Activated CD4-positive, alpha-beta T cell treated with anti-CD3 and anti-CD28 coated beads for 36 hours (primary cell): ENCODE results near the gene PARN. TPM values are rescaled to one million over a fixed set of nuclear protein-coding genes. Genes with fewer than 3 reads are reported as not detected.
"Not testable (repeated sequence)": the region's sequence is repeated elsewhere in the genome, so short reads cannot be mapped to it uniquely, and the experiment has no call there.

Source experiments
- ATAC-seq: fragments of 200-7000 bp; cut with Tn5 transposase; one replicate; pipeline ENCODE4 v1.10.0; 2021; ENCODE audit warnings: mild to moderate bottlenecking, moderate library complexity
- CTCF ChIA-PET: fragments of 350-600 bp; sonication (Branson Sonifier 250); formaldehyde crosslinking; loops from one replicate; lab custom pipeline; 2021; ENCODE audit warnings: antibody characterized with exemption; lab: Charles Lee
- POLR2A ChIA-PET: fragments of 350-600 bp; sonication (Branson Sonifier 250); formaldehyde crosslinking; loops from one replicate; lab custom pipeline; 2021; ENCODE audit warnings: antibody characterized with exemption, inconsistent platforms; lab: Charles Lee
- DNase-seq: peaks from one replicate; pipeline ENCODE4 v3.0.0-alpha.2; 2020
- H3K27ac Mint-ChIP-seq: one replicate; pipeline ENCODE4 v1.8.0; 2021; ENCODE audit warnings: mixed read lengths
- H3K27me3 Mint-ChIP-seq: one replicate; pipeline ENCODE4 v1.8.0; 2021; ENCODE audit warnings: mixed read lengths
- H3K36me3 Mint-ChIP-seq: one replicate; pipeline ENCODE4 v1.8.0; 2021; ENCODE audit warnings: low read depth, mixed read lengths
- H3K4me1 Mint-ChIP-seq: one replicate; pipeline ENCODE4 v1.8.0; 2021; ENCODE audit warnings: mixed read lengths
- H3K4me3 Mint-ChIP-seq: one replicate; pipeline ENCODE4 v1.8.0; 2021; ENCODE audit warnings: mild to moderate bottlenecking, moderate library complexity, mixed read lengths
- H3K9me3 Mint-ChIP-seq: one replicate; pipeline ENCODE4 v1.8.0; 2021; ENCODE audit warnings: low read depth, mixed read lengths
- intact Hi-C, 2 experiments: fragments of 100-400 bp; cut with DNase I in 1 of 2; cut with micrococcal nuclease in 1 of 2; formaldehyde crosslinking; loops; one replicate each; pipeline versions ENCODE4 v1.14.2 to v1.15.1; 2022 to 2024; cut with DNase I, micrococcal nuclease
- total RNA-seq, 2 experiments: library from RNA; stranded (reverse); gene quantifications; one replicate each; pipeline ENCODE4 v1.2.3, GENCODE V29; 2021

The PARN gene
- total RNA-seq, 2 experiments from 2014 or later = 46.4 to 64.1 TPM

DNA sequence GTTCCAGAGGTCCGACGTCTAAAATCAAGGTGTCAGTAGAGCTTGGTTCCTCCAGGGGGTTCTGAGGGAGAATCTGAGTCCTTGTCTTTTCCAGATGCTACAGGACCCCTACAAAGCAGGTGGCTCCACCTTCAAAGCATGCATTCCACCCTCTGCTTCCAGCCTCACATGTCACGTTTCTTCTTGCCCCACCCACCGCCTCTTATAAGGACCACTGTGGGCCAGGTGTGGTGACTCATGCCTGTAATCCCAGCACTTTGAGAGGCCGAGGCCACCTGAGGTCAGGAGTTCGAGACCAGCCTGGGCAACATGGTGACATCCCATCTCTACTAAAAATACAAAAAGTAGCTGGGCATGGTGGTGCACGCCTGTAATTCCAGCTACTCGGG is 227.1 kb downstream of the PARN start:
- intact Hi-C loops, H3K4me3 Mint-ChIP-seq, ATAC-seq, H3K36me3 Mint-ChIP-seq, H3K27me3 Mint-ChIP-seq, H3K27ac Mint-ChIP-seq, POLR2A ChIA-PET, CTCF ChIA-PET, H3K9me3 Mint-ChIP-seq, H3K4me1 Mint-ChIP-seq, DNase-seq: not testable (repeated sequence)

GRCh38 chr16:14402114-14403000 is 227.7 kb downstream of the PARN start:
- H3K36me3 Mint-ChIP-seq, CTCF ChIA-PET, ATAC-seq, H3K9me3 Mint-ChIP-seq, H3K27ac Mint-ChIP-seq, H3K4me3 Mint-ChIP-seq, POLR2A ChIA-PET, H3K4me1 Mint-ChIP-seq, intact Hi-C loops, H3K27me3 Mint-ChIP-seq, DNase-seq: not testable (repeated sequence)

GRCh38 chr16:14401711-14402061 is 228.4 kb downstream of the PARN start:
- H3K27me3 Mint-ChIP-seq, H3K27ac Mint-ChIP-seq, H3K4me1 Mint-ChIP-seq, DNase-seq, intact Hi-C loops, POLR2A ChIA-PET, H3K9me3 Mint-ChIP-seq, H3K36me3 Mint-ChIP-seq, ATAC-seq, H3K4me3 Mint-ChIP-seq, CTCF ChIA-PET: not testable (repeated sequence)

DNA sequence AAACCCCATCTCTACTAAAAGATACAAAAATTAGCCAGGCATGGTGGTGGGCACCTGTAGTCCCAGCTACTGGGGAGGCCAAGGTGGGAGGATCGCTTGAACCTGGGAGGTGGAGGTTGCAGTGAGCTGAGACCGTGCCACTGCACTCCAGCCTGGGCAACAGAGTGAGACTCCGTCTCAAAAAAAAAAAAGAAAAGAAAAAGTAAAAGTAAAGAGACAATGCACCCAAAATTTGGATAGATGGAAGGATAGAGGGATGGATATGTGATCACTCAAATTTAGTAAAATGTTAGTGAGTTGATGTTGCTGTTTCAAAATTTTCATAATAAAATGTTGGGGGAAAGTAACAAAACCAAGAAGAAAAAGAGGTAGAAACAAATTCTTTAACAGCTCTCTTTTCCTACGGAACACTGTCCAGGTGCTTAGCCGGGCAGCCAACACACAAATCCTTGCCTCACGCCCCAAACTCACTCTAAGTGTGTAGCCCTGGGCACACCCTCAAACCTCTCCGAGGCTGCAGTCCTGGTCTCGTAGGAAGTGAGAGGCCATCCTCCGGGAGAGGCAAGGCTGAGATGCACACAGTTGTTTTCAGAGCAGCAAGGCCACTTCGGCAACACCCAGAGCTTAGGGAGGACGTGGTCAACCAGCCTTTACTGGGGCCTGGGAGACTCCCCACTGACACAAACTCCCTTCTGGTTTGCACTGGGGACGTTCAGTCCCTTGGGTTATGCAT is 228.9 kb downstream of the PARN start:
- ATAC-seq, H3K9me3 Mint-ChIP-seq, H3K27ac Mint-ChIP-seq, POLR2A ChIA-PET, H3K4me1 Mint-ChIP-seq, H3K27me3 Mint-ChIP-seq, DNase-seq, H3K4me3 Mint-ChIP-seq, H3K36me3 Mint-ChIP-seq, CTCF ChIA-PET, intact Hi-C loops: not testable (repeated sequence)

DNA sequence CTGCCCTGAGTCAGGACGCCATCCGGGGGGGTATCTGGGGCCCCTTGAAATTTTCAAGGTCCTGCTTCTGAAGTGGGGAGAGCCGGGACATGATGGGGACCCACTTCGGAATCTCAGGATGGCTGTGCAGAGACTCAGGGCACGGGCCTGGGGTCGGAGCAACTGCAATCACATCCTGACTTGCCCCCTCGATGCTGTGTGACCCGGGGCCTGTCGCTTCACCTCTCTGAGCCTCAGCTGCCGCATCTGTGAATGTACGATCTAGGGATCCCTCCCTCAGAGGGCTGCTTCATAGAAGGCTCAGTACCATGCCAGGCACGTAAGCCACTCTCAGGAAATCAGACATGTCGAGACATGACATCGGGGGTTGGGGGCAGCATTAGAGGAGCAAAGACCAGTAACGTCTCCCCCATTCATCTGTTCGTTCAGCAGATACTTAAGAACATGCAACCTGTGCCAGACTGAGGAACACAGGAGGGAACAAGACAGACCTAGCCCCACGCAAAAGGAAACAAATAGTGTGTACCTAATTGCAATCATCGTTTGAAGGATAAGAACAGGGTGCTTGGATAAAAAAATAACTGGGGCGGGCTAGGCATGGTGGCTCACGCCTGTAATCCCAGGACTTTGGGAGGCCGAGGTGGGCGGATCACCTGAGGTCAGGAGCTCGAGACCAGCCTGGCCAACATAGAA is 229.6 kb downstream of the PARN start:
- no peaks in the 10 kb centered on the region for H3K27me3 Mint-ChIP-seq
- ChIA-PET POLR2A (no interaction called here), CTCF (no interaction called here)
- no peaks in the 10 kb centered on the region for H3K9me3 Mint-ChIP-seq
- no peak overlapping the region for H3K27ac Mint-ChIP-seq
- H3K36me3 Mint-ChIP-seq = no peaks in the 10 kb centered on the region
- DNase-seq = no peak
- no peak for ATAC-seq
- H3K4me1 Mint-ChIP-seq = peaks cover 2% of the 10 kb centered on the region
- intact Hi-C loops = no loop called here
- no peak overlapping the region for H3K4me3 Mint-ChIP-seq

- Mint-ChIP-seq H3K36me3 (no peaks in the 10 kb centered on the region), H3K27ac (no peak overlapping the region), H3K9me3 (no peaks in the 10 kb centered on the region), H3K27me3 (no peaks in the 10 kb centered on the region), H3K4me3 (no peak overlapping the region), H3K4me1 (no peaks in the 10 kb centered on the region)
- intact Hi-C loops = no loop called here
- DNase-seq = no peak
- ATAC-seq = peak; percentile 74
- ChIA-PET CTCF (no interaction called here), POLR2A (no interaction called here)
Observed at GRCh38 chr16:14399378-14400284, 230.4 kb downstream of the PARN start.

GRCh38 chr16:14398014-14398717 is 231.9 kb downstream of the PARN start:
- CTCF ChIA-PET = no interaction called here
- no peaks in the 10 kb centered on the region for H3K36me3 Mint-ChIP-seq

DNA sequence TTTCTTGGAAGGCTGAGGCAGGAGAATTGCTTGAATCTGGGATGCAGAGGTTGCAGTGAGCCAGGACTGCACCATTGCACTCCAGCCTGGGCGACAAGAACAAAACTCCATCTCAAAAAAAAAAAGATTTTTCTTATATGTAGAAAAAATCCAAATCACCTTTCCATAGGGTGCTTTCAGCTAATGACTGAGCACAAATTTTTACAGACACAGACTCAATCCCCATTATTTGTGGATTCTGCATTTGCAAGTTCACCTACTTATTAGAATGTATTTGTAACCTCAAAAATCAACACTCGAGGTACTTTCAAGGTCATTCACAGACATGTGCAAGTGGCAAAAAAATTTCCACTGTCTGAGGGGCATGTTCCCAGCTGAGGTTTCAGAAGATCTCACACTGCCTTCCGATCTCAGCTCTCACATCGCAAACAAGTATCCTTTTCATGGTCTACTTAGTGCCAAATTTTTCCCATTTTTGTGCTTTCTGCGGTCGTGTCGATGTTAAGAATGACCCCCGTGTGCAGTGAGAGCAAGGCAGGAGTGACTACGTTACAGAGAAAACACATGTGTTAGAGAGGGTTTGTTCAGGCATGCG is 234.3 kb downstream of the PARN start:
- H3K27ac Mint-ChIP-seq, POLR2A ChIA-PET, H3K4me1 Mint-ChIP-seq, ATAC-seq, H3K27me3 Mint-ChIP-seq, intact Hi-C loops, DNase-seq, CTCF ChIA-PET, H3K36me3 Mint-ChIP-seq, H3K9me3 Mint-ChIP-seq, H3K4me3 Mint-ChIP-seq: not testable (repeated sequence)

More at GRCh38 chr16:14398014-14398717, 231.9 kb downstream of the PARN start:
- intact Hi-C loops = no loop called here
- H3K4me3 Mint-ChIP-seq = no peak overlapping the region
- POLR2A ChIA-PET = no interaction called here
- no peaks in the 10 kb centered on the region for H3K27me3 Mint-ChIP-seq
- DNase-seq (no peak), ATAC-seq (no peak)
- H3K4me1 Mint-ChIP-seq = no peaks in the 10 kb centered on the region
- no peaks in the 10 kb centered on the region for H3K9me3 Mint-ChIP-seq
- no peak overlapping the region for H3K27ac Mint-ChIP-seq

GRCh38 chr16:14394834-14395233 is 235.2 kb downstream of the PARN start:
- Mint-ChIP-seq H3K4me3 (no peak overlapping the region), H3K36me3 (no peaks in the 10 kb centered on the region), H3K27ac (no peak overlapping the region), H3K4me1 (no peaks in the 10 kb centered on the region), H3K27me3 (no peaks in the 10 kb centered on the region), H3K9me3 (no peaks in the 10 kb centered on the region)
- DNase-seq (no peak), ATAC-seq (no peak)
- intact Hi-C loops = no loop called here
- CTCF ChIA-PET = no interaction called here
- POLR2A ChIA-PET = no interaction called here

GRCh38 chr16:14392960-14393359 is 237.1 kb downstream of the PARN start:
- Mint-ChIP-seq H3K27me3 (no peaks in the 10 kb centered on the region), H3K4me1 (no peaks in the 10 kb centered on the region), H3K36me3 (no peaks in the 10 kb centered on the region), H3K27ac (no peak overlapping the region), H3K4me3 (no peak overlapping the region), H3K9me3 (no peaks in the 10 kb centered on the region)
- intact Hi-C loops = no loop called here
- no peak for ATAC-seq
- ChIA-PET CTCF (interaction anchor here (0.6 kb wide), 1 partner anchor 143 kb away, joined by 3 read pairs; no protein-coding TSS in a partner anchor), POLR2A (no interaction called here)
- DNase-seq = no peak
